ENCODE results near the gene ITPKC. TPM values are rescaled to one million over a fixed set of nuclear protein-coding genes. Genes with fewer than 3 reads are reported as not detected.
A peak's percentile ranks its signal among the peaks of the same experiment; 100 is the strongest.
"Not testable (repeated sequence)": the region's sequence is repeated elsewhere in the genome, so short reads cannot be mapped to it uniquely, and the experiment has no call there.

The ITPKC gene
- total and polyA plus RNA-seq, 9 donors = 8.2 to 13.0 (median 11.1) TPM

DNA sequence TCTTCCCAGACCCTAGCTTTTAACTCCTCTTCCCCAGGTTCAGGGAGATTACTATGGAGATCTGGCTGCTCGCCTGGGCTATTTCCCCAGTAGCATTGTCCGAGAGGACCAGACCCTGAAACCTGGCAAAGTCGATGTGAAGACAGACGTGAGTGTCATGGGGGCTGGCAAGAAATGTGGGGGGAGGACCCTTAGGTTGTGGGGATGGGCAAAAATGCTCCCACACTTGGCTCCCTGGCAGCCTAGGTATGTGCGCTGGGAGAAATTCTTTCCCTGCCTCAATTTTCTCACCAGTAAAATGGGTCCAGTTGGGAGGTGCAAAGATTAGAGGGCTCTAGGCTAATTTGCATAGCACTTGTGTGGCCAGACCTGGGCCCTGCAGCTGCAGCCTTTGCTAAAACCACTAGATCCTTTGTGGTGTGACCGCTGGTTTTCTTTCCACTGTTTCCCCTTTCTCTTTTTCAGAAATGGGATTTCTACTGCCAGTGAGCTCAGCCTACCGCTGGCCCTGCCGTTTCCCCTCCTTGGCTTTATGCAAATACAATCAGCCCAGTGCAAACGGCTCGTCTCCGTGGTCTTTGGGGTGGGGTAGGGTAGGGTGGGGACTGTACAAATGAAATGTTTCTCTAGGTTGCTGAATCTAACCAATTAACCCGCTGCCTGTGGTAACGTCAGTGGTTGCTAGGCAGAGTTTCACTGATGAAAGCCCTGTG is 60.2 kb downstream of the ITPKC start:
- H3K9me3 ChIP-seq (replicated peaks; ENCODE audit: control insufficient read depth, low read depth, low read length) = no peaks in the 10 kb centered on the region
- H3K4me3 ChIP-seq (ENCODE audit: low read length) = peak overlapping the region; percentile 60
- H3K4me1 ChIP-seq (ENCODE audit: control insufficient read depth, insufficient read depth, low read length) = peaks cover 15% of the 10 kb centered on the region
- 20% methylated on average over 7 of the region's 13 CpGs for WGBS (ENCODE audit: insufficient coverage)
- peaks cover 8% of the 10 kb centered on the region for H3K36me3 ChIP-seq (ENCODE audit: control insufficient read depth, insufficient read depth, low read length)
- H3K27ac ChIP-seq (ENCODE audit: low read length) = peak overlapping the region; percentile 100
- DNase-seq = peak; percentile 98
- no peaks in the 10 kb centered on the region for H3K27me3 ChIP-seq (ENCODE audit: control insufficient read depth, insufficient read depth, low read length)

DNA sequence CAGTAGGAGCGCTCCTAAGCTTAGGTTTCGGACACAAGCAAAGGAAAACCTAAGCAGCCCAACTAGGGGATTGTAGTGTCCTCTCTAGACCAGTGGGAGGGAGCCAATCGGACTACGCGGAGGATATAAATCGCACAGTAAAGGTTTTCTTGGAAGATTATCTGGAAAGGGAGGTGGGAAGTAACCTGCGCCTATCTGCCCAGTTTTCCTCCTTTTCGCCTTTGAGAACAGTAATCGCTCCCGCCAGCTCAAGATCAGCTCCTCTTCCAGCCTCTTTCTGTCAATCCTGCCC is 60.7 kb downstream of the ITPKC start:
- peak overlapping the region; percentile 100 for H3K27ac ChIP-seq (ENCODE audit: low read length)
- no peak for DNase-seq
- peaks cover 11% of the 10 kb centered on the region for H3K36me3 ChIP-seq (ENCODE audit: control insufficient read depth, insufficient read depth, low read length)
- H3K27me3 ChIP-seq (ENCODE audit: control insufficient read depth, insufficient read depth, low read length) = no peaks in the 10 kb centered on the region
- peaks cover 15% of the 10 kb centered on the region for H3K4me1 ChIP-seq (ENCODE audit: control insufficient read depth, insufficient read depth, low read length)
- 0% methylated on average over 6 of the region's 10 CpGs for WGBS (ENCODE audit: insufficient coverage)
- peak overlapping the region; percentile 60 for H3K4me3 ChIP-seq (ENCODE audit: low read length)
- no peaks in the 10 kb centered on the region for H3K9me3 ChIP-seq (replicated peaks; ENCODE audit: control insufficient read depth, low read depth, low read length)

DNA sequence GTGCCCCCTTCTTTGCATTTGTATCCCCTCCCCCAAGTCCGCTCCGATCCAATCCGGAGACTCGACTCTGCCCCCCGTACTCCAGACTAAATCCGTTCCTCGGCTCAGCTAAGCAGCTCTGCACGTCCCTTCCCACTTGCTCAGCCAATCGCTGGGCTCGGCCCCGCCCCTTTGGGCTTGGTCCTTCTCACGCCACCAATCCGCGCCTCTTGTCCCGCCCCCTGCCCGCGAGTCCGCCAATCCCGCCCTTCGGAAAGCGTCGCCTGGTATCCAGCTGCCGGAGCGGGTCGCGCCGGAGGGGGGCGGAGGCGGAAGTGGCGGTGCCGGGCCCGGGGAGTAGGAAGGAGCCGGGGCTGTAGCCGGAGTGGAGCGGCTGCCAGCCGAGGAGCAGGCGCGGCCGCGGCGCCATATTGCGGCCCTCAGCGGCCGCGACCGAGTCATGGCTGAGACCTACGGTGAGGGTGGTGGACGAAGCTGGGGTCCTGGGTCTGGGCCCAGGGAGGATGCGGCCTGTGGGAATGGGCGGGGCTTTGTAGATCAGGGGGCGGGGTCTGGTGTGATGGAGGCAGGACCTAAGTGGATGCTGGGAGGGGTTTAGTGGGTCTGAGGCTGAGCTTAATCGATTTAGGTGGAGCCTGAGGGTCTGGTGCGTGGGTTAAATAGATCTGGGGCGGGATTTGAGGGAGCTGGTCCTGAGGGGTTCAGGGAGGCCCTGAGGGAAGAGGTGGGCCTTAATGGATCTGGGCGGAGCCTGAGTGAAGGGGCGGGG is 61.2 kb downstream of the ITPKC start, which contains the start of gene RAB4B:
Gene RAB4B (plus strand): TSS at position 311 of the 769 bp plus-strand sequence. CDS start 129 bp downstream, at position 440.
- Histone ChIP-seq H3K27me3 (ENCODE audit: control insufficient read depth, insufficient read depth, low read length) (no peaks in the 10 kb centered on the region), H3K9me3 (replicated peaks; ENCODE audit: control insufficient read depth, low read depth, low read length) (no peaks in the 10 kb centered on the region), H3K36me3 (ENCODE audit: control insufficient read depth, insufficient read depth, low read length) (peaks cover 11% of the 10 kb centered on the region), H3K4me1 (ENCODE audit: control insufficient read depth, insufficient read depth, low read length) (peaks cover 15% of the 10 kb centered on the region), H3K27ac (ENCODE audit: low read length) (peak within 1 kb of the TSS; percentile 100), H3K4me3 (ENCODE audit: low read length) (peak within 1 kb of the TSS; percentile 80)
- under 1% methylated on average over 54 of the region's 56 CpGs for WGBS (ENCODE audit: insufficient coverage)
- DNase-seq = peak; percentile 100

DNA sequence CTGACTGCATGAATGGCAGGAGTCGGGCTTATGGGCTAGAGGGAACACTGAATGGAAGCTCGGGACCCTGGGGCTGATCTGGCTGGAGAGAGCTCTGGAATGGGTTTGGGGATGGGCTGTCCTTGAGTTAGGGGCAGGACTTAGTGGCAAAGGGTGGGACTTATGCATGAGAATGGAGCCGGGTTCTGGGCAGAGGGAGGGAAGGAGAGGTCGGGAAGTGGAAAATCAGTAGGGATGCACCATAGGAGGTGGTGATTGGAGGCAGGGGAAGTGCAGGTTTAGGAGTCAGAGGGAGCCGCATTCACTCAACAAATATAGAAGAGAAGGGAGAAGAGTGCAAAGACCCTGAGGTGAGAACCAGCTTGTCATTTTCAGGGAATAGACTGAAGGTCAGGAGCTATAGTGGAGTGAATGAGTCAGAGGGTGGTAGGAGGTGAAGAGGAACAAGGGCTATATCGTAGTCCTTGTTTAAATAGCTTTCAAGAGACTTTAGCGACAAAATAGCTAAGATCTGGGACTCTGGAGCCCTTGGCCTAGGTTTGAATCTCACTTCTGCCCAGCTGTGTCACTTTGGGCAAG is 61.9 kb downstream of the ITPKC start:
- no peak for DNase-seq
- Histone ChIP-seq H3K9me3 (replicated peaks; ENCODE audit: control insufficient read depth, low read depth, low read length) (no peaks in the 10 kb centered on the region), H3K27ac (ENCODE audit: low read length) (peak overlapping the region; percentile 98), H3K4me1 (ENCODE audit: control insufficient read depth, insufficient read depth, low read length) (peaks cover 15% of the 10 kb centered on the region), H3K36me3 (ENCODE audit: control insufficient read depth, insufficient read depth, low read length) (peaks cover 11% of the 10 kb centered on the region), H3K27me3 (ENCODE audit: control insufficient read depth, insufficient read depth, low read length) (no peaks in the 10 kb centered on the region), H3K4me3 (ENCODE audit: low read length) (peak overlapping the region; percentile 80)
- WGBS (ENCODE audit: insufficient coverage) = 16% methylated on average over 7 of the region's 7 CpGs

DNA sequence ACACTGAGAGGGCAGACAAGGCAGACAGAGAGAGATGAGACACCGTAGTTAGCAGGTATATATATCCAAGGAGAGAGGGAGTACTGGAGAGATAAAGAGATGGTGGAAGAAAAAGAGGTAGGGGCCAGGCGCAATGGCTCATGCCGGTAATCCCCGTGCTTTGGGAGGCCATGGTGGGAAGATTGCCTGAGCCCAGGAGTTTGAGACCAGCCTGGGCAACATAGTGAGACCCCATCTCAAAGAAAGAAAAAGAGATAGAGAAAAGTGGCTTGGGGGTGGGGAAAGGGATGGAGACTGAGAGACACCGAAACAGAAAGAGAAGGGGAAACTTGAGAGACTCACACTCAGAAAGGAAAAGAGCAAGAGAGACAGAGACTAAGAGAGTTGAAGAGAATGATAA is 63.7 kb downstream of the ITPKC start:
- Histone ChIP-seq H3K27ac (ENCODE audit: low read length) (no peak overlapping the region), H3K36me3 (ENCODE audit: control insufficient read depth, insufficient read depth, low read length) (peaks cover 16% of the 10 kb centered on the region), H3K4me1 (ENCODE audit: control insufficient read depth, insufficient read depth, low read length) (peaks cover 15% of the 10 kb centered on the region), H3K9me3 (replicated peaks; ENCODE audit: control insufficient read depth, low read depth, low read length) (no peaks in the 10 kb centered on the region), H3K27me3 (ENCODE audit: control insufficient read depth, insufficient read depth, low read length) (no peaks in the 10 kb centered on the region), H3K4me3 (ENCODE audit: low read length) (no peak overlapping the region)
- DNase-seq = no peak
- WGBS (ENCODE audit: insufficient coverage) = 92% methylated on average over 5 of the region's 5 CpGs

DNA sequence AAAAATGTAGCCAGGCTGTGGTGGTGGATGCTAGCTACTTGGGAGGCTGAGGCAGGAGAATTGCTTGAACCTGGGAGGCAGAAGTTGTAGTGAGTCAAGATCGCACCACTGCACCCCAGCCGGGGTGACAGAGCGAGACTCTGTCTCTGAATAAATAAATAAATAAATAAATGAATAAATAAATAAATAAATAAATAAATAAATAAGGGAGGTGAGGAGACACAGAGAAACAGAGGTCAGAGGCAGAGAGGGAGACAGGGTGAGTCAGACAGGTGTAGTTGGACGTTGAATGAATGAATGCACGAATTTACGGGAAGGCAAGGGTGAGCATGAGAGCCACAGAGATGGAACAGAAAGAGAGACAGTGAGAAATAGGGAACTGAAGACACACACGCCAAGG is 64.2 kb downstream of the ITPKC start:
- Histone ChIP-seq H3K4me1 (ENCODE audit: control insufficient read depth, insufficient read depth, low read length) (peaks cover 15% of the 10 kb centered on the region), H3K27ac (ENCODE audit: low read length) (no peak overlapping the region), H3K36me3 (ENCODE audit: control insufficient read depth, insufficient read depth, low read length) (peaks cover 16% of the 10 kb centered on the region), H3K27me3 (ENCODE audit: control insufficient read depth, insufficient read depth, low read length) (no peaks in the 10 kb centered on the region), H3K9me3 (replicated peaks; ENCODE audit: control insufficient read depth, low read depth, low read length) (no peaks in the 10 kb centered on the region), H3K4me3 (ENCODE audit: low read length) (no peak overlapping the region)
- 98% methylated on average over 4 of the region's 7 CpGs for WGBS (ENCODE audit: insufficient coverage)
- no peak for DNase-seq

DNA sequence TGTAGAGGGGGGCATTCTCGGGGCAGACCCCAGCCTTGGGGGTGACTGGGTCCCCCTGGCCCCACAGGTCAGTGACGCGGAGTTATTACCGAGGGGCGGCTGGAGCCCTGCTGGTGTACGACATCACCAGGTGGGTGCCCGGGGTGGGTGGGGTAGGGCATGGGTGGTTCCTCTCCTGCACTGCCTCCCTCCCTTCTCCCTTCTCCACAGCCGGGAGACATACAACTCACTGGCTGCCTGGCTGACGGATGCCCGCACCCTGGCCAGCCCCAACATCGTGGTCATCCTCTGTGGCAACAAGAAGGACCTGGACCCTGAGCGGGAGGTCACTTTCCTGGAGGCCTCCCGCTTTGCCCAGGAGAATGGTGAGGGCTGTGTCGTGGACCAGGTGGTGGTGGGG is 66.8 kb downstream of the ITPKC start:
- Histone ChIP-seq H3K9me3 (replicated peaks; ENCODE audit: control insufficient read depth, low read depth, low read length) (no peaks in the 10 kb centered on the region), H3K4me3 (ENCODE audit: low read length) (no peak overlapping the region), H3K36me3 (ENCODE audit: control insufficient read depth, insufficient read depth, low read length) (peaks cover 20% of the 10 kb centered on the region), H3K4me1 (ENCODE audit: control insufficient read depth, insufficient read depth, low read length) (peaks cover 4% of the 10 kb centered on the region), H3K27me3 (ENCODE audit: control insufficient read depth, insufficient read depth, low read length) (no peaks in the 10 kb centered on the region), H3K27ac (ENCODE audit: low read length) (no peak overlapping the region)
- DNase-seq = no peak
- WGBS (ENCODE audit: insufficient coverage) = 100% methylated on average over 6 of the region's 14 CpGs

DNA sequence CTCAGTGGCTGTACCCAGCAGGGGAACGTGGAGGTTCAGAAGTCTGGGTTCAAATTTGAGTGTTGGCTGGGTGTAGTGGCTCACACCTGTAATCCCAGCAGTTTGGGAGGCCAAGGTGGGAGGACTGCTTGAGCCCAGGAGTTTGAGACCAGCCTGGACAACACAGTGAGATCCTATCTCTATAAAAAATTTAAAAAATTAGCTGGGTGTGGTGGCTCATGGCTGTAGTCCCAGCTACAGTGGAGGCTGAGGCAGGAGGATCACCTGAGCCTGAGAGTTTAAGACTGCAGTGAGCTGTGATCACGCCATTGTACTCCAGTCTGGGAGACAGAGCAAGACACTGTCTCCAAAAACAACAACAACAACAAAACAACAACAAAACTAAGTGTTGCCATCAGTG is 67.2 kb downstream of the ITPKC start:
- 80% methylated on average over 1 of the region's 2 CpGs for WGBS (ENCODE audit: insufficient coverage)
- H3K4me1 ChIP-seq (ENCODE audit: control insufficient read depth, insufficient read depth, low read length); H3K27ac ChIP-seq (ENCODE audit: low read length); H3K27me3 ChIP-seq (ENCODE audit: control insufficient read depth, insufficient read depth, low read length); H3K9me3 ChIP-seq (replicated peaks; ENCODE audit: control insufficient read depth, low read depth, low read length); DNase-seq; H3K4me3 ChIP-seq (ENCODE audit: low read length): not testable (repeated sequence)
- peaks cover 20% of the 10 kb centered on the region for H3K36me3 ChIP-seq (ENCODE audit: control insufficient read depth, insufficient read depth, low read length)

DNA sequence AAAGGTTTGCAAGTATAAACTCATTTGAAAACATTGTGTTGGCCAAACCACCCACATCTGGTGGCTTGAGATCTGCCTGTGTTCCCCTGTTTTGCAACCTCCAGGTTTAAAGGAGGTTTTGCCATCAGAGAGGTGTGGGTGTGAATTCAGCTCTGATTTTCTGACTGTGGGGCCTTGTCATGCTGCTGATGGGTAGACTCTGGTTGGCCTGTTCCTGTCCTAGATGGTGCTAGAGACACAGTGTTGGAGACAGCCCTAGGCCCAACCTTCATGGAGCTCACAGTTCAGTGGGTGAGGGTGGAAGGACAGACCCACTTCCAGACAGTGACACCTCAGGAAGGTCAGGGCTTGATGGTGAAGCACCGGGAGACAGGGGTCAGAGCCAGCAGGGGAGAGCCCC is 68.6 kb downstream of the ITPKC start:
- Histone ChIP-seq H3K36me3 (ENCODE audit: control insufficient read depth, insufficient read depth, low read length) (peaks cover 14% of the 10 kb centered on the region), H3K27ac (ENCODE audit: low read length) (no peak overlapping the region), H3K9me3 (replicated peaks; ENCODE audit: control insufficient read depth, low read depth, low read length) (no peaks in the 10 kb centered on the region), H3K27me3 (ENCODE audit: control insufficient read depth, insufficient read depth, low read length) (no peaks in the 10 kb centered on the region), H3K4me3 (ENCODE audit: low read length) (no peak overlapping the region), H3K4me1 (ENCODE audit: control insufficient read depth, insufficient read depth, low read length) (no peaks in the 10 kb centered on the region)
- no peak for DNase-seq
- WGBS (ENCODE audit: insufficient coverage) = 50% methylated on average over 1 of the region's 1 CpG
